ENCODE data around the gene RBMS1. TPM values are rescaled to one million over a fixed set of nuclear protein-coding genes. Genes with fewer than 3 reads are reported as not detected.

The RBMS1 gene
- total RNA-seq, 4 donors from 2014 or later: 13.0 to 24.5 (median 14.1) TPM

DNA sequence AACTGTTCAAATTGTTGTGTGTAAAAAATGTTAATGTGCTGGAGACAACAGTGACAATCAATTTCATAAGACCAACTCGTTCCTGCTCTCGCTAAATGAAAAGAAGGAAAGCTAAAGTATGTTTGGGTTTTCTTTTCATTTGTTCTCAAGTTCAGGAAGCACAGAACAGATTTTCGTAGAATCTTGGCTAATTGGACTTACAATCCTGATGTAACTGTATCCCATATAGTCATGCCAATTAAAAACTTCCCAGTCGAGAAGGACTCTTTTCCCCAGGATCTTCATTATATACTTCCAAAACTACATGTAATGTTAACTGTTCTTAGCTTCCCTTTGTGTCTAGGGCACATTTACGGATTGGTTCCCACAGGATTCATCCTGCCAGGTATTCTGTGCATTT, 158.2 kb downstream of the RBMS1 start:
- intact Hi-C loops (cut with DNase I; ENCODE audit: low total_unique reads): no loop called here
- TF ChIP-seq, protein P1, sequence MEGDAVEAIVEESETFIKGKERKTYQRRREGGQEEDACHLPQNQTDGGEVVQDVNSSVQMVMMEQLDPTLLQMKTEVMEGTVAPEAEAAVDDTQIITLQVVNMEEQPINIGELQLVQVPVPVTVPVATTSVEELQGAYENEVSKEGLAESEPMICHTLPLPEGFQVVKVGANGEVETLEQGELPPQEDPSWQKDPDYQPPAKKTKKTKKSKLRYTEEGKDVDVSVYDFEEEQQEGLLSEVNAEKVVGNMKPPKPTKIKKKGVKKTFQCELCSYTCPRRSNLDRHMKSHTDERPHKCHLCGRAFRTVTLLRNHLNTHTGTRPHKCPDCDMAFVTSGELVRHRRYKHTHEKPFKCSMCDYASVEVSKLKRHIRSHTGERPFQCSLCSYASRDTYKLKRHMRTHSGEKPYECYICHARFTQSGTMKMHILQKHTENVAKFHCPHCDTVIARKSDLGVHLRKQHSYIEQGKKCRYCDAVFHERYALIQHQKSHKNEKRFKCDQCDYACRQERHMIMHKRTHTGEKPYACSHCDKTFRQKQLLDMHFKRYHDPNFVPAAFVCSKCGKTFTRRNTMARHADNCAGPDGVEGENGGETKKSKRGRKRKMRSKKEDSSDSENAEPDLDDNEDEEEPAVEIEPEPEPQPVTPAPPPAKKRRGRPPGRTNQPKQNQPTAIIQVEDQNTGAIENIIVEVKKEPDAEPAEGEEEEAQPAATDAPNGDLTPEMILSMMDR (IDR thresholded peaks at IDR 0.05 in 4 of 5, conservative IDR thresholded peaks at IDR 0.05 in 1 of 5): no peak
- TF ChIP-seq POLR2A (IDR thresholded peaks at IDR 0.05): no peak

DNA sequence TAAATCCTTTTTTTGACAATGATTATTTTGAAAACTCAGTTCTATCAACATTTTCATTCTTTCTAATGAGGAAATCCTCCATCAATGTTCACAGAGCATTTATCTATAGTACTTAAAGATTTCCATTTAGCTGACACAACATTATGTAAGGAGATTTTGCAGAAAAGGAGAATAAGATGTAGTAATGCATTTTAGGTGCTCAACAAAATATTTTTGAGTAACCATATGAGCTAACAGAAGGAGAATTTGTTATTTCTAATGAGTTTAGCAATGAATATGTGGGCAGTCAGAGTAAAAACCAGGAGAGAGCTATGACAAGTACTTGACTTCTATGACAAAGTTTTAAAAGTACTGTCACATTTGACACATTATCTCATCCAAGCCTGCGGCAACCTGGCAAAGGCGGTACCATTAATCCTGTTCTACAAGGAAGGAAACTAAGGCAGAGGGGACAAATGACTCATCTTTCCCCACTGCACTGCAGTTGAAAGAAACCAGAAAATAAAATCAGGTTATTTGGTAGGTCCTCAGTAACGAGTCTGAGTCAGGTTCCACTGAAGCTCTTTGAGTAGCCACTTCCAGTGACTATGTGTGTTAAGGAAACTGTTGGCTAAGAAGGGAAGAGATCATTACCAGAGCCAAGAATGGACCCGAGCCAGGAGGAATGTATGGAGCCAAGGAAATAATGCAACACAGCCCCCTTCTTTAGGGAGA, 159.4 kb downstream of the RBMS1 start:
- H3K9me3 ChIP-seq: no peaks in the 10 kb centered on the region
- no peaks in the 10 kb centered on the region for H3K36me3 ChIP-seq
- intact Hi-C loops (cut with DNase I; ENCODE audit: low total_unique reads) (loop anchor here (5.0 kb wide), 1 partner anchor 73 kb away; no protein-coding TSS in a partner anchor), in situ Hi-C loops (cut with MboI; ENCODE audit: low sequenced_read_pairs in 4 of 4) (no loop called here)
- H3K4me3 ChIP-seq: no peak overlapping the region
- H3K27me3 ChIP-seq: no peaks in the 10 kb centered on the region
- H3K27ac ChIP-seq: no peak overlapping the region
- H3K4me1 ChIP-seq: peaks cover 49 to 64% of the 10 kb centered on the region in 2 donors
- DNase-seq: no peak
- no peak for TF ChIP-seq POLR2A (IDR thresholded peaks at IDR 0.05)
- TF ChIP-seq, protein P1 (IDR thresholded peaks at IDR 0.05 in 4 of 5, conservative IDR thresholded peaks at IDR 0.05 in 1 of 5): no peak
- ATAC-seq: no peak

More for the DNA sequence above, 158.2 kb downstream of the RBMS1 start:
- H3K27ac ChIP-seq: no peak overlapping the region
- no peaks in the 10 kb centered on the region for H3K27me3 ChIP-seq
- H3K4me1 ChIP-seq: peaks cover 38 to 59% of the 10 kb centered on the region in 2 donors
- DNase-seq: no peak
- H3K4me3 ChIP-seq: no peak overlapping the region
- no peaks in the 10 kb centered on the region for H3K36me3 ChIP-seq
- H3K9me3 ChIP-seq: no peaks in the 10 kb centered on the region
- in situ Hi-C loops (cut with MboI; ENCODE audit: low sequenced_read_pairs in 4 of 4): no loop called here
- no peak for ATAC-seq

DNA sequence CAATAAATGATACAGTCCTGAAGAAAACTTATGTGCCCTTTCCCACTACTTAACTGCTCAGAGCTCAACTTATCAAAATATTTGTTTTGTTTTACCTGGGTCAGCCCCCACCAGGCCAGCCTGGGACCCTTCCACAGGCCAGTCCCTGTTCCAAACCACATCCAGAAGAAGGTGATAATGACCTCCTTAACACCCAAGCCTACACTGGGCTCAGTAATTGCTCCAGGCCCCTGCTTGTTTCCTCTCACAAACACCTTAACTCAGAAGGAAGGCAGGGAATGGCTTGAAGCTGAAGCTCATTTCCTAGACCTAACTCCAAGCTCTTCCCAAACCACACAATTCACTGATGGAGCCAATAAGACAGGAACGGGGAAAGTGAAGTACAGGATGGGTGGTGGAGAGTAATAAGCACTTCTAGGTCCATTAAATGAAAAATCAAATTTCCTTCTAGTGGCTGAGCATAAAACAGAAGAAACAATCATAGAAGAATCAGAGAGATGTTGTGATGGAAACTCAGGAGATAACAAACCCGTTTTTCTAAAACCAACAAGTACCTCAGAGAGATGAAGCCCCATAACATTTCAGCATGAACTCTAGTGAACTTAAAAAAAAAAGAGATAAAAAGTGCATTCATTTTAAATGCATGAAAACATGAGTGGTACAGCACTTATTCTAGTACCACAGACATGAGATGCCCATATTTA, 160.1 kb downstream of the RBMS1 start:
- Histone ChIP-seq H3K4me1 (peaks cover 56 to 63% of the 10 kb centered on the region in 2 donors), H3K27ac (no peak overlapping the region)
- intact Hi-C loops (cut with DNase I; ENCODE audit: low total_unique reads): loop anchor here (5.0 kb wide), 1 partner anchor 74 kb away; no protein-coding TSS in a partner anchor

DNA sequence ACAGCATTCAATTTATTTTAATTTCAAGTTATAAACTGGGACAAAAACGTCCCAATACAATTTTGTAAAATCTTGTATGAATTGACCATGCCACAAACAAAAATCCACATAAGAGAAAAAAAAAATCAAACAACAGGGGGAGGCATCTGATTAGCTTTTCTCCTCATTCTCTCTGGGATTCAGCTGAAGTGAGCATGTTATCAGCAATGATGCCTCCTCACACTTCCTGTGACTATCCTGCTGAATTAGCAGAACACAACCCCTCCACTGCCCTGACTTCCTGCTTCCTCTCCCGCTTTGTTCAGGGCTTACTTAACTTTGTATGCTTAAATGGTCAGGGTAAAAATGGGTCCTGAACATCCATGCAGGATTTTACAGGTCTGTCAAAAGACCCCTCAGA, 161.3 kb downstream of the RBMS1 start:
- Histone ChIP-seq H3K9me3 (no peaks in the 10 kb centered on the region), H3K36me3 (no peaks in the 10 kb centered on the region), H3K4me3 (no peak overlapping the region), H3K27ac (no peak overlapping the region), H3K27me3 (no peaks in the 10 kb centered on the region), H3K4me1 (peaks cover 66 to 67% of the 10 kb centered on the region in 2 donors)
- TF ChIP-seq, protein P1 (IDR thresholded peaks at IDR 0.05 in 4 of 5, conservative IDR thresholded peaks at IDR 0.05 in 1 of 5): no peak
- no peak for TF ChIP-seq POLR2A (IDR thresholded peaks at IDR 0.05)
- DNase-seq (no peak), ATAC-seq (no peak)
- in situ Hi-C loops (cut with MboI; ENCODE audit: low sequenced_read_pairs in 4 of 4) (no loop called here), intact Hi-C loops (cut with DNase I; ENCODE audit: low total_unique reads) (loop anchor here (5.0 kb wide), 1 partner anchor 75 kb away; no protein-coding TSS in a partner anchor)

More for the DNA sequence above, 160.1 kb downstream of the RBMS1 start:
- Histone ChIP-seq H3K9me3 (no peaks in the 10 kb centered on the region), H3K36me3 (no peaks in the 10 kb centered on the region), H3K4me3 (no peak overlapping the region), H3K27me3 (no peaks in the 10 kb centered on the region)
- in situ Hi-C loops (cut with MboI; ENCODE audit: low sequenced_read_pairs in 4 of 4): no loop called here
- no peak for ATAC-seq
- no peak for DNase-seq
- no peak for TF ChIP-seq POLR2A (IDR thresholded peaks at IDR 0.05)
- TF ChIP-seq, protein P1 (IDR thresholded peaks at IDR 0.05 in 4 of 5, conservative IDR thresholded peaks at IDR 0.05 in 1 of 5): no peak
